SK-N-MC (cell line): Measurements from ENCODE around the gene KPNA2.

Experiments
- EZH2 ChIP-seq: fragments of 200-600 bp; sonication (generic); IDR thresholded peaks from one replicate; pipeline ENCODE4 v1.6.1; 2017; ENCODE audit warnings: antibody characterized with exemption
- FOXP2 ChIP-seq: optimal IDR thresholded peaks from 2 replicates; pipeline ENCODE3; 2011; ENCODE audit warnings: mild to moderate bottlenecking, moderate library complexity; ENCODE audit not compliant: insufficient read depth; ENCODE audit errors: extremely low read length, control extremely low read depth
- POLR2AphosphoS5 ChIP-seq: IDR thresholded peaks from 2 replicates; pipeline ENCODE4 v1.6.1; 2012; ENCODE audit warnings: mild to moderate bottlenecking, low read depth, low read length, borderline replicate concordance

GRCh38 chr17:68053231-68054013, 17.9 kb downstream of the KPNA2 start:
- no peak for TF ChIP-seq POLR2AphosphoS5
- TF ChIP-seq EZH2: no peak
- TF ChIP-seq FOXP2: no peak
